Transverse colon (tissue), 4 donors: ENCODE data around the gene KCNJ16. TPM values are rescaled to one million over a fixed set of nuclear protein-coding genes. Genes with fewer than 3 reads are reported as not detected.

Experiments
- DNase-seq: peaks from one replicate; pipeline ENCODE4 v3.0.0-alpha.2; 2019
- H3K27ac ChIP-seq, 4 donors: fragments of 200-600 bp; sonication (generic); 2 replicates each; pipeline ENCODE4 v1.5.1; 2016 to 2018; ENCODE audit warnings: inconsistent platforms in 4 of 4
- H3K27me3 ChIP-seq: fragments of 200-600 bp; sonication (generic); 2 replicates; pipeline ENCODE4 v1.5.1; 2017; ENCODE audit warnings: inconsistent platforms
- H3K36me3 ChIP-seq, 4 donors: fragments of 200-600 bp; sonication (generic); 2 replicates each; pipeline ENCODE4 v1.5.1; 2017 to 2019; ENCODE audit warnings: inconsistent platforms in 4 of 4
- H3K4me1 ChIP-seq, 4 donors: fragments of 200-600 bp; sonication (generic); 2 replicates each; pipeline ENCODE4 v1.5.1; 2017 to 2020; ENCODE audit warnings: inconsistent platforms in 4 of 4
- H3K4me3 ChIP-seq, 4 donors: fragments of 200-600 bp; sonication (generic); 1 replicate in 1 of 4; 2 replicates in 3 of 4; pipeline versions ENCODE4 v1.5.1 to v1.6.1; 2017 to 2019; ENCODE audit warnings: inconsistent platforms in 4 of 4
- H3K9me3 ChIP-seq, 2 donors: fragments of 200-600 bp; sonication (generic); 2 replicates each; pipeline ENCODE4 v1.5.1; 2017 to 2019; ENCODE audit warnings: inconsistent platforms in 2 of 2
- CTCF ChIP-seq, 5 experiments: fragments of 200-600 bp in 3 of 5; fragments of 450-650 bp in 2 of 5; sonication (generic) in 3 of 5; IDR thresholded peaks; 1 replicate in 2 of 5; 2 replicates in 3 of 5; pipeline ENCODE4 v1.5.1; 2016 to 2017; ENCODE audit warnings: antibody characterized with exemption in 5 of 5, inconsistent platforms in 3 of 5, mild to moderate bottlenecking in 2 of 5, moderate library complexity in 1 of 5
- EP300 ChIP-seq: sonication (generic); formaldehyde crosslinking; IDR thresholded peaks from one replicate; pipeline ENCODE4 v1.6.1; 2017; ENCODE audit warnings: antibody characterized with exemption, low read depth
- POLR2A ChIP-seq: fragments of 450-650 bp; IDR thresholded peaks from one replicate; pipeline ENCODE4 v1.6.1; 2016; ENCODE audit warnings: antibody characterized with exemption, mild to moderate bottlenecking, moderate library complexity
- POLR2AphosphoS5 ChIP-seq, 3 donors: sonication (generic); formaldehyde crosslinking; IDR thresholded peaks; one replicate each; pipeline ENCODE4 v1.6.1; 2016; ENCODE audit warnings: antibody characterized with exemption in 3 of 3
- WGBS, 2 donors: methylation state at CpG; one replicate each; pipeline ENCODE4 v1.1.5; 2018; ENCODE audit warnings: low coverage in 1 of 2; 5-methylcytosine and 5-hydroxymethylcytosine counted together
- in situ Hi-C, 4 donors: fragments of 200-750 bp; cut with MboI; loops; one replicate each; pipeline versions ENCODE4 v1.15.0 to v1.15.1; 2017; ENCODE audit warnings: low sequenced_read_pairs in 3 of 4, low pct_ligation_motif_present in 1 of 4, low pct_unique_long_range_greater_than_20kb in 1 of 4
- intact Hi-C: fragments of 100-400 bp; cut with DNase I; formaldehyde crosslinking; loops from one replicate; pipeline ENCODE4 v1.15.1; 2023; ENCODE audit warnings: low total_unique reads
- total RNA-seq, 4 donors: library from RNA; depleted of rRNA; stranded (reverse); fragments of >200 nt; gene quantifications; one replicate each; pipeline ENCODE4 v1.1.0, GENCODE V29; 2016

KCNJ16 gene
- total RNA-seq, 4 donors from 2014 or later, result 0.27 TPM; not detected in 3

DNA sequence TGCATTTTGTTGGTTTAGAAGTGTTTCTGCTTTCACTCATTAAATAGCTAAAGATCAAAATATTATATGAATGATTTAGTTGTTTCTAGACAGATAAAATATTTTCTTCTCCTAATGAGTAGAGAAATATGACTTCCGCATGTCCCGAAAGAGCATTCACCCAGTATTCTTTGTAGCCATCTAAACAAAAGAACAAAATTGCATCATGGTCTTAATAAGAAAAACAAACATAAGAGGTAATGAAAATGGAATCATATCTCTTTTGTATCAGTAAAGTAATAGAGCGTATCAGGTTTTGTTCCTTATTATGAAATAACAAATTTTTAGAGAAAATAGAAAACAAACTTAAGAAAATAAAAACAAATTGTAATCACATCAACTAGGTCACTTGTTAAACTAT, 78.2 kb downstream of the KCNJ16 start:
- TF ChIP-seq POLR2A (no peak), EP300 (no peak), CTCF (IDR thresholded peaks at IDR 0.05) (no peak), POLR2AphosphoS5 (IDR thresholded peaks at IDR 0.05) (no peak)
- Histone ChIP-seq H3K9me3 (no peaks in the 10 kb centered on the region), H3K27ac (no peak overlapping the region), H3K27me3 (no peaks in the 10 kb centered on the region), H3K4me1 (no peaks in the 10 kb centered on the region), H3K4me3 (no peak overlapping the region), H3K36me3 (no peaks in the 10 kb centered on the region)
- intact Hi-C loops, result no loop called here
- no peak for DNase-seq
- WGBS, 2 donors, result 90 to 97% methylated on average over 3 of the region's 3 CpGs
- in situ Hi-C loops, result loop anchor here in 2 of 4 donors (25.0 kb wide), 2 partner anchors 409 to 566 kb away; no protein-coding TSS in a partner anchor

- Histone ChIP-seq H3K9me3 (no peaks in the 10 kb centered on the region), H3K36me3 (no peaks in the 10 kb centered on the region), H3K4me3 (no peak overlapping the region), H3K27ac (no peak overlapping the region), H3K4me1 (no peaks in the 10 kb centered on the region), H3K27me3 (peaks cover 6% of the 10 kb centered on the region)
- intact Hi-C loops, result no loop called here
- 74 to 81% methylated on average over 4 of the region's 4 CpGs for WGBS, 2 donors
- in situ Hi-C loops, result loop anchor here in 2 of 4 donors (25.0 kb wide), 2 partner anchors 405 to 570 kb away; no protein-coding TSS in a partner anchor
- no peak for DNase-seq
- TF ChIP-seq EP300, result no peak
- no peak for TF ChIP-seq POLR2AphosphoS5 (IDR thresholded peaks at IDR 0.05)
- TF ChIP-seq POLR2A, result no peak
- TF ChIP-seq CTCF (IDR thresholded peaks at IDR 0.05), result no peak
Observed at GRCh38 chr17:70157151-70157550, 82.1 kb downstream of the KCNJ16 start.

GRCh38 chr17:70158180-70158579, 83.2 kb downstream of the KCNJ16 start:
- H3K27ac ChIP-seq, result no peak overlapping the region
- peaks cover 6% of the 10 kb centered on the region for H3K27me3 ChIP-seq
- H3K4me3 ChIP-seq, result no peak overlapping the region
- DNase-seq, result no peak
- H3K9me3 ChIP-seq, result no peaks in the 10 kb centered on the region
- WGBS, 2 donors, result 79 to 82% methylated on average over 4 of the region's 4 CpGs
- in situ Hi-C loops, result loop anchor here in 2 of 4 donors (25.0 kb wide), 2 partner anchors 404 to 571 kb away; no protein-coding TSS in a partner anchor
- intact Hi-C loops, result no loop called here
- TF ChIP-seq POLR2A, result no peak
- no peak for TF ChIP-seq POLR2AphosphoS5 (IDR thresholded peaks at IDR 0.05)
- TF ChIP-seq CTCF (IDR thresholded peaks at IDR 0.05), result no peak
- no peak for TF ChIP-seq EP300
- no peaks in the 10 kb centered on the region for H3K4me1 ChIP-seq
- no peaks in the 10 kb centered on the region for H3K36me3 ChIP-seq

- Histone ChIP-seq H3K36me3 (no peaks in the 10 kb centered on the region), H3K4me1 (no peaks in the 10 kb centered on the region), H3K4me3 (no peak overlapping the region), H3K27me3 (peaks cover 6% of the 10 kb centered on the region), H3K9me3 (no peaks in the 10 kb centered on the region), H3K27ac (no peak overlapping the region)
- TF ChIP-seq EP300 (no peak), POLR2A (no peak), POLR2AphosphoS5 (IDR thresholded peaks at IDR 0.05) (no peak), CTCF (IDR thresholded peaks at IDR 0.05) (no peak)
- WGBS, 2 donors, result 79 to 81% methylated on average over 4 to 6 of the region's 6 CpGs
- DNase-seq, result no peak
- intact Hi-C loops (no loop called here), in situ Hi-C loops (loop anchor here in 2 of 4 donors (25.0 kb wide), 2 partner anchors 404 to 571 kb away; no protein-coding TSS in a partner anchor)
Observed at GRCh38 chr17:70158591-70158990, 83.6 kb downstream of the KCNJ16 start.
